RWPE1 (cell line): ENCODE results near the gene ATE1.
"Not testable (repeated sequence)": the region's sequence is repeated elsewhere in the genome, so short reads cannot be mapped to it uniquely, and the experiment has no call there.

Experiments
- CTCF ChIA-PET: fragments of 350-600 bp; sonication (Branson Sonifier 250); formaldehyde crosslinking; extraction: SDS; loops from one replicate; lab custom pipeline; 2021; lab: Yijun Ruan, JAX
- POLR2A ChIA-PET: fragments of 400-600 bp; formaldehyde crosslinking; extraction: SDS; loops from one replicate; lab custom pipeline; 2020; ENCODE audit warnings: antibody characterized with exemption; ENCODE audit not compliant: low non-redundant PET; lab: Yijun Ruan, JAX
- DNase-seq: peaks from one replicate; pipeline ENCODE4 v3.0.0; 2012; ENCODE audit warnings: low spot score
- H3K27ac ChIP-seq: fragments of 450-650 bp; 2 replicates; pipeline ENCODE4 v1.5.1; 2017
- CTCF ChIP-seq: fragments of 450-650 bp; conservative IDR thresholded peaks from 2 replicates; pipeline ENCODE4 v1.5.1; 2017; ENCODE audit warnings: low read depth, mild to moderate bottlenecking

The ATE1 gene

GRCh38 chr10:121831777-121832176 lies 96.1 kb downstream of the ATE1 start:
- POLR2A ChIA-PET, result no interaction called here
- DNase-seq, result no peak
- TF ChIP-seq CTCF, result no peak
- H3K27ac ChIP-seq, result no peak overlapping the region
- CTCF ChIA-PET, result interaction anchor here (0.5 kb wide), 1 partner anchor 35 kb away, joined by 3 read pairs; no protein-coding TSS in a partner anchor

GRCh38 chr10:121831237-121831636 lies 96.6 kb downstream of the ATE1 start:
- no peak for DNase-seq
- no peak overlapping the region for H3K27ac ChIP-seq
- TF ChIP-seq CTCF, result no peak
- ChIA-PET POLR2A (no interaction called here), CTCF (no interaction called here)

GRCh38 chr10:121830101-121830500 lies 97.7 kb downstream of the ATE1 start:
- no peak for DNase-seq
- no peak overlapping the region for H3K27ac ChIP-seq
- CTCF ChIA-PET, result no interaction called here
- POLR2A ChIA-PET, result no interaction called here
- no peak for TF ChIP-seq CTCF

GRCh38 chr10:121828045-121828444 lies 99.8 kb downstream of the ATE1 start:
- no peak for DNase-seq
- POLR2A ChIA-PET, result interaction anchor here (0.6 kb wide), 1 partner anchor 177 kb away, joined by 8 read pairs; no protein-coding TSS in a partner anchor
- CTCF ChIA-PET, result no interaction called here
- no peak for TF ChIP-seq CTCF
- H3K27ac ChIP-seq, result no peak overlapping the region

- POLR2A ChIA-PET, CTCF ChIA-PET, H3K27ac ChIP-seq, DNase-seq: not testable (repeated sequence)
These were observed 101.1 kb downstream of the ATE1 start for GRCh38 chr10:121826773-121827172.

- peak; percentile 57 for DNase-seq
- ChIA-PET CTCF (interaction anchor here (0.6 to 2.3 kb wide), 13 partner anchors 11 to 1405 kb away, joined by 3 to 11 read pairs (median 4); no protein-coding TSS in a partner anchor), POLR2A (no interaction called here)
- peak; percentile 61 for TF ChIP-seq CTCF
- no peak overlapping the region for H3K27ac ChIP-seq
These were observed 103.8 kb downstream of the ATE1 start for GRCh38 chr10:121823993-121824463.

GRCh38 chr10:121822724-121823123 lies 105.1 kb downstream of the ATE1 start:
- no peak for TF ChIP-seq CTCF
- no peak for DNase-seq
- no peak overlapping the region for H3K27ac ChIP-seq
- ChIA-PET POLR2A (no interaction called here), CTCF (interaction anchor here (0.9 kb wide), 1 partner anchor 92 kb away, joined by 3 read pairs; no protein-coding TSS in a partner anchor)
